ENCODE measurements around the gene SYTL2. TPM values are rescaled to one million over a fixed set of nuclear protein-coding genes. Genes with fewer than 3 reads are reported as not detected.

The SYTL2 gene
- total RNA-seq, 1 experiment from 2014 or later: 0.77 TPM

GRCh38 chr11:85768473-85769146 lies 42.3 kb downstream of the SYTL2 start:
- H3K4me1 ChIP-seq (ENCODE audit: insufficient read depth, low read length, poor library complexity, severe bottlenecking): no peaks in the 10 kb centered on the region
- intact Hi-C loops (cut with micrococcal nuclease; ENCODE audit: unreplicated experiment): no loop called here
- no TSS peak for BruUV-seq (replicated peaks)
- H3K27me3 ChIP-seq (replicated peaks; ENCODE audit: insufficient read depth, low read depth, low read length, poor library complexity): peaks cover 54% of the 10 kb centered on the region
- no peaks in the 10 kb centered on the region for H3K36me3 ChIP-seq (ENCODE audit: insufficient read depth, low read length, poor library complexity, severe bottlenecking)
- DNase-seq (ENCODE audit: low spot score): no peak
- H3K4me3 ChIP-seq (ENCODE audit: low read depth, low read length, poor library complexity, severe bottlenecking): no peak overlapping the region
- no peak overlapping the region for H3K27ac ChIP-seq (ENCODE audit: low read depth, low read length, poor library complexity, severe bottlenecking)
- H3K9me3 ChIP-seq (ENCODE audit: low read depth, low read length, poor library complexity, severe bottlenecking): no peaks in the 10 kb centered on the region
- no peak for TF ChIP-seq EZH2 (IDR thresholded peaks at IDR 0.05; ENCODE audit: borderline replicate concordance, low read depth, low read length, poor library complexity, severe bottlenecking)
- TF ChIP-seq CTCF (conservative IDR thresholded peaks at IDR 0.05; ENCODE audit: low read depth, low read length): no peak
- POLR2A ChIA-PET (ENCODE audit: low non-redundant PET): no interaction called here
- CTCF ChIA-PET: no interaction called here

- TF ChIP-seq EZH2 (IDR thresholded peaks at IDR 0.05; ENCODE audit: borderline replicate concordance, low read depth, low read length, poor library complexity, severe bottlenecking) (no peak), CTCF (conservative IDR thresholded peaks at IDR 0.05; ENCODE audit: low read depth, low read length) (no peak)
- intact Hi-C loops (cut with micrococcal nuclease; ENCODE audit: unreplicated experiment): no loop called here
- no peak overlapping the region for H3K4me3 ChIP-seq (ENCODE audit: low read depth, low read length, poor library complexity, severe bottlenecking)
- no peak overlapping the region for H3K27ac ChIP-seq (ENCODE audit: low read depth, low read length, poor library complexity, severe bottlenecking)
- DNase-seq (ENCODE audit: low spot score): no peak
- CTCF ChIA-PET: no interaction called here
- H3K9me3 ChIP-seq (ENCODE audit: low read depth, low read length, poor library complexity, severe bottlenecking): no peaks in the 10 kb centered on the region
- H3K27me3 ChIP-seq (replicated peaks; ENCODE audit: insufficient read depth, low read depth, low read length, poor library complexity): peaks cover 51% of the 10 kb centered on the region
- POLR2A ChIA-PET (ENCODE audit: low non-redundant PET): no interaction called here
- no peaks in the 10 kb centered on the region for H3K36me3 ChIP-seq (ENCODE audit: insufficient read depth, low read length, poor library complexity, severe bottlenecking)
- H3K4me1 ChIP-seq (ENCODE audit: insufficient read depth, low read length, poor library complexity, severe bottlenecking): no peaks in the 10 kb centered on the region
- no TSS peak for BruUV-seq (replicated peaks)
Measured at GRCh38 chr11:85767246-85767945, 43.5 kb downstream of the SYTL2 start.

GRCh38 chr11:85766721-85767161 lies 44.2 kb downstream of the SYTL2 start:
- Histone ChIP-seq H3K27ac (ENCODE audit: low read depth, low read length, poor library complexity, severe bottlenecking) (no peak overlapping the region), H3K9me3 (ENCODE audit: low read depth, low read length, poor library complexity, severe bottlenecking) (no peaks in the 10 kb centered on the region), H3K36me3 (ENCODE audit: insufficient read depth, low read length, poor library complexity, severe bottlenecking) (no peaks in the 10 kb centered on the region), H3K4me3 (ENCODE audit: low read depth, low read length, poor library complexity, severe bottlenecking) (no peak overlapping the region), H3K27me3 (replicated peaks; ENCODE audit: insufficient read depth, low read depth, low read length, poor library complexity) (peaks cover 50% of the 10 kb centered on the region), H3K4me1 (ENCODE audit: insufficient read depth, low read length, poor library complexity, severe bottlenecking) (no peaks in the 10 kb centered on the region)
- DNase-seq (ENCODE audit: low spot score): no peak
- BruUV-seq (replicated peaks): no TSS peak
- intact Hi-C loops (cut with micrococcal nuclease; ENCODE audit: unreplicated experiment): no loop called here
- ChIA-PET CTCF (no interaction called here), POLR2A (ENCODE audit: low non-redundant PET) (no interaction called here)
- TF ChIP-seq CTCF (conservative IDR thresholded peaks at IDR 0.05; ENCODE audit: low read depth, low read length): no peak
- TF ChIP-seq EZH2 (IDR thresholded peaks at IDR 0.05; ENCODE audit: borderline replicate concordance, low read depth, low read length, poor library complexity, severe bottlenecking): no peak
